HG03469 (cell line): ENCODE measurements around the gene ADIG.

Experiments
- ATAC-seq: cut with Tn5 transposase; IDR thresholded peaks from one replicate; pipeline ENCODE4 v1.9.1; 2021; ENCODE audit warnings: mild to moderate bottlenecking, moderate library complexity, moderate number of reproducible peaks; ENCODE audit not compliant: unreplicated experiment

Gene ADIG

GRCh38 chr20:38601216-38602184 lies 20.5 kb downstream of the ADIG start, which contains the start of gene ARHGAP40:
Gene ARHGAP40, plus strand, starts transcription at chr20:38601809.
- ATAC-seq: no peak

GRCh38 chr20:38602185-38602581 lies 21.2 kb downstream of the ADIG start:
- no peak for ATAC-seq

GRCh38 chr20:38603286-38603685 lies 22.3 kb downstream of the ADIG start:
- ATAC-seq: no peak

GRCh38 chr20:38604873-38605303 lies 23.9 kb downstream of the ADIG start:
- ATAC-seq: no peak

- ATAC-seq: no peak
These were observed 26.4 kb downstream of the ADIG start for GRCh38 chr20:38607351-38607750.

GRCh38 chr20:38608188-38608587 lies 27.2 kb downstream of the ADIG start:
- no peak for ATAC-seq

GRCh38 chr20:38609815-38610214 lies 28.8 kb downstream of the ADIG start:
- no peak for ATAC-seq

- ATAC-seq: no peak
These were observed 29.5 kb downstream of the ADIG start for GRCh38 chr20:38610521-38610920.

- no peak for ATAC-seq
These were observed 31.9 kb downstream of the ADIG start for GRCh38 chr20:38612751-38613515.

- ATAC-seq: no peak
These were observed 34.3 kb downstream of the ADIG start for GRCh38 chr20:38615283-38615682.

- no peak for ATAC-seq
These were observed 35.5 kb downstream of the ADIG start for GRCh38 chr20:38616457-38616856.

- no peak for ATAC-seq
These were observed 36.2 kb downstream of the ADIG start for GRCh38 chr20:38617011-38617829.

- ATAC-seq: no peak
These were observed 36.8 kb downstream of the ADIG start for GRCh38 chr20:38617830-38618196.

- ATAC-seq: no peak
These were observed 39.4 kb downstream of the ADIG start for GRCh38 chr20:38620441-38620840.

GRCh38 chr20:38623061-38623460 lies 42.1 kb downstream of the ADIG start:
- no peak for ATAC-seq

- ATAC-seq: no peak
These were observed 43.1 kb downstream of the ADIG start for GRCh38 chr20:38624084-38624483.

- no peak for ATAC-seq
These were observed 44.9 kb downstream of the ADIG start for GRCh38 chr20:38625896-38626295.

GRCh38 chr20:38626921-38627659 lies 46.1 kb downstream of the ADIG start:
- ATAC-seq: no peak

GRCh38 chr20:38628580-38629470 lies 47.8 kb downstream of the ADIG start:
- no peak for ATAC-seq
